Astrocyte of the spinal cord (primary cell): ENCODE measurements around the gene PSD.
A peak's percentile ranks its signal among the peaks of the same experiment; 100 is the strongest.

Source experiments
- DNase-seq: peaks from one replicate; pipeline ENCODE4 v3.0.0; 2011; ENCODE audit warnings: low read depth, low spot score
- H3K4me3 ChIP-seq: 2 replicates; pipeline ENCODE4 v1.5.1; 2011; ENCODE audit warnings: low read depth, mild to moderate bottlenecking, low read length, moderate library complexity
- in situ Hi-C: cut with HindIII; loops from 2 replicates; pipeline ENCODE4 v1.10.0; 2017; ENCODE audit warnings: low sequenced_read_pairs
- TF ChIP-seq, protein P1 (sequence below): IDR thresholded peaks from 2 replicates; pipeline ENCODE4 v1.5.1; 2012; ENCODE audit warnings: low read depth, mild to moderate bottlenecking, low read length, inconsistent platforms

Gene PSD

DNA sequence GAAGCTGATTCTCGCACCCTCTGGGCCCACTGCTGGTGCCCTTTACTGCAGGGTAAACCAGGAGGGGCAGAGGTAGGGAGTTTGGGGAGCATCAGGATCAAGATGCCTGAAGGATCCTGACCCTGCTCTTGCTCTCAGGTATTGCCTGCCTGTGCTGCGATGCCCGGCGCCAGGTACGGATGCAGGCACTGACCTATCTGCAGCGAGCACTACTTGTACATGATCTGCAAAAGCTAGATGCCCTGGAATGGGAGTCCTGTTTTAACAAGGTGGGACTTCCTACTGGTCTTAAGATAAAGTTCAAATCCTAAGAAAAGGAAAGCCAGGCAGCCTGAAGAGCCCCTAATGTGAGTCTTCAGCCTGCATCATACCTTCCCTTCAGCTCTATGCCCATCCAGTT lies 39.2 kb downstream of the PSD start:
- in situ Hi-C loops: no loop called here
- TF ChIP-seq, protein P1, sequence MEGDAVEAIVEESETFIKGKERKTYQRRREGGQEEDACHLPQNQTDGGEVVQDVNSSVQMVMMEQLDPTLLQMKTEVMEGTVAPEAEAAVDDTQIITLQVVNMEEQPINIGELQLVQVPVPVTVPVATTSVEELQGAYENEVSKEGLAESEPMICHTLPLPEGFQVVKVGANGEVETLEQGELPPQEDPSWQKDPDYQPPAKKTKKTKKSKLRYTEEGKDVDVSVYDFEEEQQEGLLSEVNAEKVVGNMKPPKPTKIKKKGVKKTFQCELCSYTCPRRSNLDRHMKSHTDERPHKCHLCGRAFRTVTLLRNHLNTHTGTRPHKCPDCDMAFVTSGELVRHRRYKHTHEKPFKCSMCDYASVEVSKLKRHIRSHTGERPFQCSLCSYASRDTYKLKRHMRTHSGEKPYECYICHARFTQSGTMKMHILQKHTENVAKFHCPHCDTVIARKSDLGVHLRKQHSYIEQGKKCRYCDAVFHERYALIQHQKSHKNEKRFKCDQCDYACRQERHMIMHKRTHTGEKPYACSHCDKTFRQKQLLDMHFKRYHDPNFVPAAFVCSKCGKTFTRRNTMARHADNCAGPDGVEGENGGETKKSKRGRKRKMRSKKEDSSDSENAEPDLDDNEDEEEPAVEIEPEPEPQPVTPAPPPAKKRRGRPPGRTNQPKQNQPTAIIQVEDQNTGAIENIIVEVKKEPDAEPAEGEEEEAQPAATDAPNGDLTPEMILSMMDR: no peak
- DNase-seq: no peak
- no peak overlapping the region for H3K4me3 ChIP-seq

DNA sequence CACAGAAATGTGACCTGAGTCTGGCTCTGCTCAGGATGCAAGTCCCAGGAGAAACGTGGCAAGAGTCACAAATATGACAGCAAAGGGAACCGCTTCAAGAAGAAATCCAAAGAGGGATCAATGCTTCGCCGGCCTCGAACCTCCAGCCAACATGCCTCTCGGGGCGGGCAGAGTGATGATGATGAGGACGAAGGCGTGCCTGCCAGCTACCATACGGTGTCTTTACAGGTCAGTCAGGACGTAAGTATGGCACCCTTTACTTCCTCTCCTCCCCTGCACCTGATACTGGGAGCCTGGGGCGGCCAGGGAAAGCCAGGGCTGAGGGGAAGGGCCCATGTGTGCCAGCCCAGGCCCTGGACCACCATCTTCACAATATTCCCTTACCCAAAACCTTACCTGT lies 41.7 kb downstream of the PSD start:
- TF ChIP-seq, protein P1: no peak
- in situ Hi-C loops: no loop called here
- no peak for DNase-seq
- no peak overlapping the region for H3K4me3 ChIP-seq

GRCh38 chr10:102375867-102376266 lies 42.7 kb downstream of the PSD start:
- no peak for DNase-seq
- no peak overlapping the region for H3K4me3 ChIP-seq
- in situ Hi-C loops: no loop called here
- TF ChIP-seq, protein P1: no peak

DNA sequence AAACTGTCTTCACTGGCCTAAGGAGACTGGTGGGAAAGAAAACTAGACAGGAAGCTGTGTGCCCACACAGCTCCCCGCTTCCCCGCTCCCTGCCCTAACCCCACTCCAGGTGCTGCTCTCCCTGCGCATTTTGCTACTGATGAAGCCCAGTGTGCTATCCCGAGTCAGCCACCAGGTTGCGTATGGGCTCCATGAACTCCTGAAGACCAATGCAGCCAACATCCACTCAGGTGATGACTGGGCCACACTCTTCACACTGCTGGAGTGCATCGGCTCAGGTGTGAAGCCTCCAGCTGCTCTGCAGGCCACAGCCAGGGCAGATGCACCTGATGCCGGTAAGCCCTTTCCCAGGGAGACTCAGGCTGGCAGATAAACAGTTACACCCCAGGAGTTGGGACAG lies 43.3 kb downstream of the PSD start:
- DNase-seq: no peak
- in situ Hi-C loops: no loop called here
- TF ChIP-seq, protein P1: peak; percentile 13

DNA sequence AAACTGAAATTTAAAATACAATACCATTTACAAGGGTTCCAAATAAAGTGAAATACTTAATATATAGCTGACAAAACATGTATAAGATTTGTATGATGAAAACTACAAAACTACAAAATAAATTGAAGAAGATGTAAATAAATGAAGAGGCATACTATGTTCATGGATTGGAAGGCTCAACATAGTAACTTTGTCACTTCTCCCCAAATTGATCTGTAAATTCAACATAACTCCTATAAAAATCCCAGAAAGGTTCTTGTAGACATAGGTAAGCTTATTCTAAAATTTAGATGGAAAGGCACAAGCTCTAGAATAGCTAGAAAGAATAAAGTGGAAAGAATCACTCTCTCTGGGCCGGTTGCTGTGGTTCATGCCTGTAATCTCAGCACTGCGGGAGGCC lies 47.3 kb downstream of the PSD start:
- in situ Hi-C loops: no loop called here
- TF ChIP-seq, protein P1: no peak
- no peak for DNase-seq

More for the DNA sequence above, 43.3 kb downstream of the PSD start:
- H3K4me3 ChIP-seq: no peak overlapping the region

GRCh38 chr10:102368077-102368476 lies 50.5 kb downstream of the PSD start:
- H3K4me3 ChIP-seq: no peak overlapping the region
- TF ChIP-seq, protein P1: no peak
- DNase-seq: no peak
- in situ Hi-C loops: no loop called here

More for the DNA sequence above, 47.3 kb downstream of the PSD start:
- no peak overlapping the region for H3K4me3 ChIP-seq

GRCh38 chr10:102367441-102367840 lies 51.1 kb downstream of the PSD start:
- no peak overlapping the region for H3K4me3 ChIP-seq
- DNase-seq: no peak
- TF ChIP-seq, protein P1: no peak
- in situ Hi-C loops: no loop called here
